ENCODE measurements around the gene TMEM205.

Gene TMEM205

GRCh38 chr19:11364935-11365334 lies 18.9 kb upstream of the TMEM205 start:
- in situ Hi-C loops (cut with HindIII; ENCODE audit: low pct_ligation_motif_present, low sequenced_read_pairs): no loop called here
- no peak for TF ChIP-seq CTCF (IDR thresholded peaks at IDR 0.05; ENCODE audit: low read depth, low read length, missing control alignments)
- no peak for DNase-seq
- Histone ChIP-seq H3K36me3 (replicated peaks) (peaks cover 11% of the 10 kb centered on the region), H3K27ac (no peak overlapping the region), H3K4me3 (ENCODE audit: low read depth, low read length) (no peak overlapping the region), H3K27me3 (replicated peaks) (no peaks in the 10 kb centered on the region)

- Histone ChIP-seq H3K4me3 (ENCODE audit: low read depth, low read length) (no peak overlapping the region), H3K36me3 (replicated peaks) (peaks cover 17% of the 10 kb centered on the region), H3K27me3 (replicated peaks) (no peaks in the 10 kb centered on the region), H3K27ac (no peak overlapping the region)
- no peak for TF ChIP-seq CTCF (IDR thresholded peaks at IDR 0.05; ENCODE audit: low read depth, low read length, missing control alignments)
- in situ Hi-C loops (cut with HindIII; ENCODE audit: low pct_ligation_motif_present, low sequenced_read_pairs): no loop called here
- no peak for DNase-seq
These were observed 18.3 kb upstream of the TMEM205 start for GRCh38 chr19:11364296-11364904.

- H3K36me3 ChIP-seq (replicated peaks): peaks cover 17% of the 10 kb centered on the region
These were observed 17.8 kb upstream of the TMEM205 start for GRCh38 chr19:11363881-11364280.

GRCh38 chr19:11361771-11362731 lies 16.0 kb upstream of the TMEM205 start:
- no peak for TF ChIP-seq CTCF (IDR thresholded peaks at IDR 0.05; ENCODE audit: low read depth, low read length, missing control alignments)
- in situ Hi-C loops (cut with HindIII; ENCODE audit: low pct_ligation_motif_present, low sequenced_read_pairs): no loop called here
- Histone ChIP-seq H3K27me3 (replicated peaks) (no peaks in the 10 kb centered on the region), H3K27ac (no peak overlapping the region), H3K36me3 (replicated peaks) (peaks cover 17% of the 10 kb centered on the region), H3K4me3 (ENCODE audit: low read depth, low read length) (no peak overlapping the region)
- no peak for DNase-seq

More at GRCh38 chr19:11363881-11364280, 17.8 kb upstream of the TMEM205 start:
- Histone ChIP-seq H3K4me3 (ENCODE audit: low read depth, low read length) (no peak overlapping the region), H3K27ac (no peak overlapping the region), H3K27me3 (replicated peaks) (no peaks in the 10 kb centered on the region)
- TF ChIP-seq CTCF (IDR thresholded peaks at IDR 0.05; ENCODE audit: low read depth, low read length, missing control alignments): no peak
- in situ Hi-C loops (cut with HindIII; ENCODE audit: low pct_ligation_motif_present, low sequenced_read_pairs): no loop called here
- no peak for DNase-seq

- Histone ChIP-seq H3K4me3 (ENCODE audit: low read depth, low read length) (no peak overlapping the region), H3K36me3 (replicated peaks) (peaks cover 17% of the 10 kb centered on the region), H3K27me3 (replicated peaks) (no peaks in the 10 kb centered on the region), H3K27ac (no peak overlapping the region)
- no peak for TF ChIP-seq CTCF (IDR thresholded peaks at IDR 0.05; ENCODE audit: low read depth, low read length, missing control alignments)
- no peak for DNase-seq
- in situ Hi-C loops (cut with HindIII; ENCODE audit: low pct_ligation_motif_present, low sequenced_read_pairs): no loop called here
These were observed 15.1 kb upstream of the TMEM205 start for GRCh38 chr19:11361037-11361770.

Measured in brain microvascular endothelial cell (primary cell).